H1 (cell line): ENCODE data around the gene FKTN. TPM values are rescaled to one million over a fixed set of nuclear protein-coding genes. Genes with fewer than 3 reads are reported as not detected.

Experiments used
- CTCF ChIA-PET: fragments of 300-600 bp; sonication (Branson Sonifier 250); formaldehyde crosslinking; loops from one replicate; lab custom pipeline; 2021; ENCODE audit not compliant: partially characterized antibody; lab: Charles Lee
- POLR2A ChIA-PET: fragments of 300-600 bp; sonication (Branson Sonifier 250); formaldehyde crosslinking; loops from one replicate; lab custom pipeline; 2021; ENCODE audit warnings: inconsistent platforms; ENCODE audit not compliant: partially characterized antibody; lab: Charles Lee
- DNase-seq, 2 experiments: peaks; one replicate each; pipeline versions ENCODE4 v3.0.0 to v3.0.0-alpha.2; 2010 to 2022; ENCODE audit warnings: low spot score in 2 of 2, low read depth in 1 of 2, mixed read lengths in 1 of 2
- FAIRE-seq: peaks from 2 replicates; lab custom pipeline; 2011; peaks lifted over from hg19 to GRCh38; lab: Jason Lieb, UNC
- H2AFZ ChIP-seq: 2 replicates; pipeline ENCODE4 v1.8.1; 2012; ENCODE audit warnings: low read length, inconsistent platforms
- H2AK5ac ChIP-seq: 2 replicates; pipeline ENCODE4 v1.6.1; 2013; ENCODE audit warnings: low read depth, low read length
- H2BK120ac ChIP-seq: replicated peaks from 2 replicates; pipeline ENCODE3; 2013; ENCODE audit warnings: low read depth, low read length, inconsistent platforms
- H2BK12ac ChIP-seq: 2 replicates; pipeline ENCODE4 v1.6.1; 2013; ENCODE audit warnings: low read depth, low read length
- H2BK15ac ChIP-seq: 2 replicates; pipeline ENCODE4 v1.6.1; 2013; ENCODE audit warnings: low read length
- H2BK20ac ChIP-seq: 2 replicates; pipeline ENCODE4 v1.6.1; 2013; ENCODE audit warnings: low read length
- H2BK5ac ChIP-seq: 2 replicates; pipeline ENCODE4 v1.6.1; 2013; ENCODE audit warnings: low read depth, low read length
- H3K14ac ChIP-seq: 2 replicates; pipeline ENCODE4 v1.6.1; 2013; ENCODE audit warnings: inconsistent platforms; ENCODE audit not compliant: insufficient read length
- H3K18ac ChIP-seq: 2 replicates; pipeline ENCODE4 v1.6.1; 2013; ENCODE audit warnings: low read length; ENCODE audit errors: extremely low read depth
- H3K23ac ChIP-seq: 2 replicates; pipeline ENCODE4 v1.6.1; 2013; ENCODE audit warnings: inconsistent platforms; ENCODE audit not compliant: insufficient read length
- H3K23me2 ChIP-seq: 2 replicates; pipeline ENCODE4 v1.6.1; 2013; ENCODE audit warnings: low read depth, low read length
- H3K27ac ChIP-seq: 2 replicates; pipeline ENCODE4 v1.6.1; 2011; ENCODE audit warnings: low read depth, low read length, inconsistent platforms
- H3K27me3 ChIP-seq, 4 experiments: replicated peaks in 1 of 4; 1 replicate in 1 of 4; 2 replicates in 3 of 4; pipeline versions ENCODE4 v1.6.1 to v1.8.1; 2011 to 2013; ENCODE audit warnings: low read length in 3 of 4, mild to moderate bottlenecking in 3 of 4, inconsistent platforms in 2 of 4, mixed read lengths in 2 of 4, moderate library complexity in 1 of 4; ENCODE audit not compliant: control insufficient read depth in 3 of 4, insufficient read depth in 3 of 4; ENCODE audit errors: extremely low read depth in 1 of 4
- H3K36me3 ChIP-seq, 4 experiments: 2 replicates each; pipeline versions ENCODE4 v1.6.1 to v1.8.1; 2011 to 2013; ENCODE audit warnings: mild to moderate bottlenecking in 4 of 4, low read length in 3 of 4, moderate library complexity in 2 of 4, control low read depth in 1 of 4, inconsistent platforms in 1 of 4; ENCODE audit not compliant: insufficient read depth in 4 of 4, control insufficient read depth in 2 of 4
- H3K4ac ChIP-seq: replicated peaks from 2 replicates; pipeline ENCODE3; 2013; ENCODE audit warnings: low read length, low read depth, mixed read lengths, inconsistent platforms; ENCODE audit not compliant: insufficient read length
- H3K4me1 ChIP-seq, 4 experiments: replicated peaks in 1 of 4; 1 replicate in 1 of 4; 2 replicates in 3 of 4; pipeline versions ENCODE4 v1.6.1 to v1.8.1; 2011 to 2013; ENCODE audit warnings: low read length in 3 of 4, inconsistent platforms in 2 of 4, mixed read lengths in 1 of 4; ENCODE audit not compliant: insufficient read depth in 4 of 4, control insufficient read depth in 3 of 4
- H3K4me2 ChIP-seq, 2 experiments: 2 replicates each; pipeline versions ENCODE4 v1.6.1 to v1.8.1; 2011 to 2013; ENCODE audit warnings: low read depth in 2 of 2, low read length in 2 of 2, control low read depth in 1 of 2, inconsistent platforms in 1 of 2, mild to moderate bottlenecking in 1 of 2; ENCODE audit not compliant: insufficient read depth in 1 of 2
- H3K4me3 ChIP-seq, 4 experiments: fragments of 200-600, 300-600 bp in 1 of 4; sonication (generic), shearing (Covaris generic), sonication (Bioruptor Twin) in 1 of 4; 2 replicates each; pipeline versions ENCODE4 v1.5.1 to v1.8.1; 2011 to 2016; ENCODE audit warnings: low read length in 4 of 4, low read depth in 3 of 4, control low read depth in 2 of 4, inconsistent platforms in 2 of 4, mild to moderate bottlenecking in 2 of 4, mixed read lengths in 1 of 4, moderate library complexity in 1 of 4; ENCODE audit not compliant: insufficient read depth in 2 of 4; ENCODE audit errors: extremely low read depth in 1 of 4
- H3K56ac ChIP-seq: replicated peaks from 2 replicates; pipeline ENCODE3; 2013; ENCODE audit warnings: low read depth, mild to moderate bottlenecking, mixed read lengths, low read length, inconsistent platforms; ENCODE audit not compliant: insufficient read length
- H3K79me1 ChIP-seq: 2 replicates; pipeline ENCODE4 v1.6.1; 2013; ENCODE audit warnings: low read depth, low read length, control low read depth
- H3K79me2 ChIP-seq, 2 experiments: 2 replicates each; pipeline versions ENCODE4 v1.6.1 to v1.8.1; 2012 to 2013; ENCODE audit warnings: low read length in 2 of 2, mild to moderate bottlenecking in 2 of 2, inconsistent platforms in 1 of 2; ENCODE audit not compliant: insufficient read depth in 2 of 2, control insufficient read depth in 1 of 2
- H3K9ac ChIP-seq, 4 experiments: replicated peaks in 1 of 4; 1 replicate in 1 of 4; 2 replicates in 3 of 4; pipeline versions ENCODE4 v1.6.1 to v1.8.1; 2011 to 2013; ENCODE audit warnings: low read depth in 3 of 4, low read length in 3 of 4, control low read depth in 2 of 4, mild to moderate bottlenecking in 2 of 4, moderate library complexity in 2 of 4, inconsistent platforms in 1 of 4; ENCODE audit errors: extremely low read depth in 1 of 4
- H3K9me3 ChIP-seq, 2 experiments: 2 replicates each; pipeline versions ENCODE4 v1.6.1 to v1.8.1; 2012 to 2013; ENCODE audit warnings: mild to moderate bottlenecking in 2 of 2, moderate library complexity in 2 of 2, control low read depth in 1 of 2, inconsistent platforms in 1 of 2, low read depth in 1 of 2, low read length in 1 of 2, mixed read lengths in 1 of 2; ENCODE audit not compliant: insufficient read depth in 2 of 2
- H4K20me1 ChIP-seq, 2 experiments: replicated peaks in 1 of 2; 2 replicates each; pipeline versions ENCODE3 to v1.8.1; 2011 to 2013; ENCODE audit warnings: inconsistent platforms in 2 of 2, low read length in 2 of 2, mild to moderate bottlenecking in 1 of 2; ENCODE audit not compliant: insufficient read depth in 2 of 2, control insufficient read depth in 1 of 2
- H4K5ac ChIP-seq: 2 replicates; pipeline ENCODE4 v1.6.1; 2013; ENCODE audit warnings: low read length, low read depth, mixed read lengths, inconsistent platforms; ENCODE audit not compliant: insufficient read length
- H4K8ac ChIP-seq: 2 replicates; pipeline ENCODE4 v1.8.0; 2013; ENCODE audit warnings: mild to moderate bottlenecking, moderate library complexity, low read length, inconsistent platforms; ENCODE audit not compliant: insufficient read depth; ENCODE audit errors: extremely low read depth
- H4K91ac ChIP-seq: replicated peaks from 2 replicates; pipeline ENCODE3; 2013; ENCODE audit warnings: low read length, mixed read lengths, inconsistent platforms; ENCODE audit not compliant: insufficient read length
- ATF3 ChIP-seq: IDR thresholded peaks from 2 replicates; pipeline ENCODE4 v1.6.1; 2011; ENCODE audit warnings: low read depth, mild to moderate bottlenecking, low read length; ENCODE audit not compliant: insufficient read depth
- WGBS, 2 experiments: shearing (Covaris generic) in 1 of 2; methylation state at CpG; one replicate each; pipeline versions ENCODE4 v1.1.6 to v1.1.7; 2013 to 2015; ENCODE audit warnings: low lambda C conversion rate in 2 of 2, mixed read lengths in 2 of 2, inconsistent platforms in 1 of 2, low coverage in 1 of 2, missing lambda C conversion rate in 1 of 2; ENCODE audit not compliant: insufficient replicate concordance in 2 of 2, insufficient coverage in 1 of 2, insufficient read length in 1 of 2; ENCODE audit errors: extremely low coverage in 1 of 2, missing lambda C conversion rate in 1 of 2; 5-methylcytosine and 5-hydroxymethylcytosine counted together
- polyA plus RNA-seq, 7 experiments: library from polyadenylated mRNA; depleted of rRNA in 3 of 7; stranded (reverse) in 5 of 7; unstranded in 2 of 7; fragments of >200 nt in 5 of 7; fragments of 200-250 nt in 2 of 7; gene quantifications; 1 replicate in 5 of 7; 2 replicates in 1 of 7; 4 replicates in 1 of 7; pipeline versions ENCODE4 v1.2.1 to v1.2.3, GENCODE V29; 2011 to 2013; ENCODE audit warnings: missing spikeins in 2 of 7, mixed read lengths in 2 of 7
- total RNA-seq: library from RNA; stranded (reverse); fragmentation: NEBNext Ultra II Directional; extraction: Animal tissue kit (Norgen Biotek cat#: 25700); gene quantifications from 2 replicates; pipeline ENCODE4 v1.2.1, GENCODE V29; 2021

Gene FKTN
- total and polyA plus RNA-seq, 2 of the 8 experiments (the other 6 are each of a cell fraction or from before 2014, with no cell fraction given) = 2.7 to 13.4 TPM

- Histone ChIP-seq H2BK5ac (no peak overlapping the region), H3K79me1 (no peaks in the 10 kb centered on the region), H3K23ac (no peak overlapping the region), H2BK20ac (no peak overlapping the region), H3K4me1 (no peaks in the 10 kb centered on the region), H2AFZ (no peak overlapping the region), H3K9me3 (no peaks in the 10 kb centered on the region), H3K9ac (no peak overlapping the region), H2AK5ac (no peak overlapping the region), H3K56ac (no peak overlapping the region), H2BK120ac (no peak overlapping the region), H3K36me3 (peaks cover 0 to 3% (median 1%) of the 10 kb centered on the region in 4 experiments; a peak in 1 of 8 replicates), H3K27ac (no peak overlapping the region), H2BK12ac (no peak overlapping the region), H4K5ac (no peak overlapping the region), H4K8ac (no peak overlapping the region), H3K27me3 (no peaks in the 10 kb centered on the region), H3K79me2 (no peaks in the 10 kb centered on the region), H4K20me1 (no peaks in the 10 kb centered on the region), H3K18ac (no peak overlapping the region), H3K4me3 (no peak overlapping the region), H2BK15ac (no peak overlapping the region), H3K23me2 (no peaks in the 10 kb centered on the region), H3K4ac (no peak overlapping the region), H3K4me2 (no peak overlapping the region), H3K14ac (no peak overlapping the region), H4K91ac (no peak overlapping the region)
- no peak for TF ChIP-seq ATF3
- no peak for DNase-seq
- ChIA-PET POLR2A (no interaction called here), CTCF (interaction anchor here (1.2 kb wide), 1 partner anchor 19 kb away, joined by 3 read pairs; no protein-coding TSS in a partner anchor)
- FAIRE-seq = no peak
- 85% methylated on average over 3 of the region's 3 CpGs; no CpG with 5 or more reads in 1 of the 2 experiments for WGBS, 2 experiments
Measured at GRCh38 chr9:105531530-105531929, 26.4 kb upstream of the FKTN start.
